Measurements from ENCODE around the gene ZNF488. TPM values are rescaled to one million over a fixed set of nuclear protein-coding genes. Genes with fewer than 3 reads are reported as not detected.

The ZNF488 gene
- polyA plus RNA-seq, 2 of the 4 experiments (the other 2 are of a cell fraction): 4.0 to 8.3 TPM

DNA sequence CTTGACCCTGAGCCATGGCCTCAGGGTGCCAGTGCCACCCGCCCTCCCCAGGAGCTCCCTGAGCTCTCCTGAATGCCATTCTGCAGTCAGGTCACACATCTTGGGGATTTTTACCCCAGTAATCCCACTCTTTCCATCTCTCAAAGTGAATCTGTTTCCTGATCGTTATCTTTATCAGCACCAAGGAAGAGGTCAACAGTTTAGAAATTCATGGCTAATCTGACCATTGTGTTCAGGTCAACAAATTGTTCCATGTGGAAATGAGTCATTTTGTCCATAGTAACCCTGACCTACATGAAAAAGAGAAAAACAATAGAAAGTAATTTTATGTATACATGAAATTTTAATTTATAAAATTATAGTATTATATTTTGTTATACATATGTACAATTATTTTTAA is 28.8 kb upstream of the ZNF488 start:
- H3K27ac ChIP-seq: peak overlapping the region in 1 of 2 experiments; percentile 70; a peak in 4 of 6 replicates
- H3K4me3 ChIP-seq: no peak overlapping the region
- WGBS (ENCODE audit: missing lambda C conversion rate): 48% methylated on average over 2 of the region's 2 CpGs
- H3K4me1 ChIP-seq: peaks cover 23% of the 10 kb centered on the region
- DNase-seq (ENCODE audit: low read depth in 1 of 2, low spot score in 1 of 2) (peak in 1 of 2 experiments; percentile 33), FAIRE-seq (no peak), ATAC-seq (no peak)
- CTCF ChIA-PET: no interaction called here
- no peak for TF ChIP-seq FOSL2 (IDR thresholded peaks at IDR 0.05)
- TF ChIP-seq FOSL2 (CRISPR knock-in tag; IDR thresholded peaks at IDR 0.05): 0 out of 2 replicates have a peak, but pooled peaks have one; percentile 19
- no peak for TF ChIP-seq CBX8 (IDR thresholded peaks at IDR 0.05)
- peak; percentile 68; the same call in 1 of the 2 replicates for TF ChIP-seq GATA3 (IDR thresholded peaks at IDR 0.05; ENCODE audit: borderline replicate concordance)
- peak overlapping the region; percentile 23; the same call in 2 of the 3 replicates for H3K4me2 ChIP-seq
- POLR2A ChIA-PET: no interaction called here
- no peaks in the 10 kb centered on the region for H3K9me3 ChIP-seq

DNA sequence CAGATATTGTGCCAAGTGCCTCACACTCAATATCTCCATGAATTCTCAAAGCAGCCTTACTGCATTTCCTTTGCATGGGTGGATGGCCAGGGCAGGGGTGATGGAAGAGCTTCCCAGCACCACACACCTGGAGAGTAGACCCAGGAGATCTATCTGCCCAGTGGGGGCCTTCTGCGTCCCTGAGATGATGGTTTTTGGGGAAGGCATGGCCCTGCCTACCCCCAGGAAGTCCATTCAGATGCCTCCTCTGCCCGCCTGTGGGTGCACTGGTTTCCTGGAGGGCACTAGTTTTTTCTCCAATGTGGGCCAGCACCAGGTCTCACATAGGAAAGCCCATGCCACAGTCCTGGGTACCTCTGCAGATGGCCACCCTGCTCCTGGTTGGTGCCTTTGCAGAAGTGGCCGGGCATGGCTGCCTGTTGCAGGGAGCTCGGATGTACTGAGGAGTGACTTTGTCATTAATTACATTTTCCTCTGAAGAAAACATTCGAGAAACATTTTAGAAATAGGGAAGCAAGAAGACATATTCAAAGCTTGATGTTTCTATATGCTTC is 28.2 kb upstream of the ZNF488 start:
- H3K27ac ChIP-seq: peak overlapping the region in 1 of 2 experiments; percentile 70; a peak in 2 of 6 replicates
- CTCF ChIA-PET: no interaction called here
- ATAC-seq (no peak), FAIRE-seq (no peak), DNase-seq (ENCODE audit: low read depth in 1 of 2, low spot score in 1 of 2) (no peak)
- TF ChIP-seq, protein P1, sequence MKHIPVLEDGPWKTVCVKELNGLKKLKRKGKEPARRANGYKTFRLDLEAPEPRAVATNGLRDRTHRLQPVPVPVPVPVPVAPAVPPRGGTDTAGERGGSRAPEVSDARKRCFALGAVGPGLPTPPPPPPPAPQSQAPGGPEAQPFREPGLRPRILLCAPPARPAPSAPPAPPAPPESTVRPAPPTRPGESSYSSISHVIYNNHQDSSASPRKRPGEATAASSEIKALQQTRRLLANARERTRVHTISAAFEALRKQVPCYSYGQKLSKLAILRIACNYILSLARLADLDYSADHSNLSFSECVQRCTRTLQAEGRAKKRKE (CRISPR knock-in tag; IDR thresholded peaks at IDR 0.05; ENCODE audit: low read depth): no peak
- TF ChIP-seq KDM1A (IDR thresholded peaks at IDR 0.05; ENCODE audit: low read depth): no peak
- no peak for TF ChIP-seq CBX2 (IDR thresholded peaks at IDR 0.05; ENCODE audit: borderline replicate concordance, low read depth)
- TF ChIP-seq, protein P2, sequence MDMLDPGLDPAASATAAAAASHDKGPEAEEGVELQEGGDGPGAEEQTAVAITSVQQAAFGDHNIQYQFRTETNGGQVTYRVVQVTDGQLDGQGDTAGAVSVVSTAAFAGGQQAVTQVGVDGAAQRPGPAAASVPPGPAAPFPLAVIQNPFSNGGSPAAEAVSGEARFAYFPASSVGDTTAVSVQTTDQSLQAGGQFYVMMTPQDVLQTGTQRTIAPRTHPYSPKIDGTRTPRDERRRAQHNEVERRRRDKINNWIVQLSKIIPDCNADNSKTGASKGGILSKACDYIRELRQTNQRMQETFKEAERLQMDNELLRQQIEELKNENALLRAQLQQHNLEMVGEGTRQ (IDR thresholded peaks at IDR 0.05): no peak
- TF ChIP-seq POLR2AphosphoS2 (conservative IDR thresholded peaks at IDR 0.05; ENCODE audit: low read length): no peak
- TF ChIP-seq BHLHE40 (IDR thresholded peaks at IDR 0.05; ENCODE audit: low read depth, low read length): no peak
- no peak overlapping the region; the same call in 2 of the 3 replicates for H3K4me2 ChIP-seq
- H3K9me3 ChIP-seq: no peaks in the 10 kb centered on the region
- POLR2A ChIA-PET: no interaction called here
- peaks cover 28% of the 10 kb centered on the region for H3K4me1 ChIP-seq
- no peak overlapping the region for H3K4me3 ChIP-seq
- 81% methylated on average over 5 of the region's 5 CpGs for WGBS (ENCODE audit: missing lambda C conversion rate)

DNA sequence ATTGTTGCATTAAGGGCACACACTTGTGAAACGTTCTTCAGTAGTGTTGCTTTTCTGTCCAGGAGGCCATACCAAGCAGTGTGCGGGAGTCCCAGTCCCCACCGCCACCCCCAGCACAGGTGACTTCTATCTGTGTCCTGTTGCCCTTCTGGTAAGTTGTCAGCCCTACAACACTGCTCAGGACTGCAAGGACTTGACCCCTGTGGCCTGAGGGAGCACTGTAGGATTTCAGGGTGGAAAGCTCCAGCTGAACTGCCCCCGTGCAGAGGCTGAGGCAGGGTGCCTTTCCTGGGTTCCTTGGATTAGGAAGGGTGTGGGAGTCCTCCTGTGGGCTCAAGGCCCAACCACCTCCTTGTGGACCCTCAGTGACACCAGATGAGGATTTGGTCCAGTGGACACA is 26.8 kb upstream of the ZNF488 start:
- Histone ChIP-seq H3K9me3 (no peaks in the 10 kb centered on the region), H3K4me3 (no peak overlapping the region), H3K27ac (peak overlapping the region in 1 of 2 experiments; percentile 46; a peak in 2 of 6 replicates), H3K4me2 (no peak overlapping the region), H3K4me1 (peaks cover 41% of the 10 kb centered on the region)
- ChIA-PET CTCF (no interaction called here), POLR2A (no interaction called here)
- 80% methylated on average over 4 of the region's 4 CpGs for WGBS (ENCODE audit: missing lambda C conversion rate)
- FAIRE-seq (no peak), ATAC-seq (no peak), DNase-seq (ENCODE audit: low read depth in 1 of 2, low spot score in 1 of 2) (no peak)
- TF ChIP-seq HOXB5 (CRISPR knock-in tag; IDR thresholded peaks at IDR 0.05) (no peak), JUNB (IDR thresholded peaks at IDR 0.05) (no peak), CHD4 (IDR thresholded peaks at IDR 0.05; ENCODE audit: borderline replicate concordance) (no peak), EP300 (IDR thresholded peaks at IDR 0.05) (no peak), POLR2A (IDR thresholded peaks at IDR 0.05; ENCODE audit: low read length) (no peak), RNF2 (IDR thresholded peaks at IDR 0.05; ENCODE audit: borderline replicate concordance, low read depth) (no peak), SREBF2 (IDR thresholded peaks at IDR 0.05) (no peak), HEYL (CRISPR knock-in tag; IDR thresholded peaks at IDR 0.05) (no peak), TP53 (CRISPR knock-in tag; IDR thresholded peaks at IDR 0.05) (no peak), FOSB (CRISPR knock-in tag; IDR thresholded peaks at IDR 0.05) (no peak), FOSL2 (IDR thresholded peaks at IDR 0.05) (no peak), FOSL2 (CRISPR knock-in tag; IDR thresholded peaks at IDR 0.05) (no peak), KDM5A (IDR thresholded peaks at IDR 0.05) (no peak), ZNF302 (CRISPR knock-in tag; IDR thresholded peaks at IDR 0.05) (no peak)
- TF ChIP-seq, protein P1 (CRISPR knock-in tag; IDR thresholded peaks at IDR 0.05; ENCODE audit: low read depth): no peak
- TF ChIP-seq, protein P3, sequence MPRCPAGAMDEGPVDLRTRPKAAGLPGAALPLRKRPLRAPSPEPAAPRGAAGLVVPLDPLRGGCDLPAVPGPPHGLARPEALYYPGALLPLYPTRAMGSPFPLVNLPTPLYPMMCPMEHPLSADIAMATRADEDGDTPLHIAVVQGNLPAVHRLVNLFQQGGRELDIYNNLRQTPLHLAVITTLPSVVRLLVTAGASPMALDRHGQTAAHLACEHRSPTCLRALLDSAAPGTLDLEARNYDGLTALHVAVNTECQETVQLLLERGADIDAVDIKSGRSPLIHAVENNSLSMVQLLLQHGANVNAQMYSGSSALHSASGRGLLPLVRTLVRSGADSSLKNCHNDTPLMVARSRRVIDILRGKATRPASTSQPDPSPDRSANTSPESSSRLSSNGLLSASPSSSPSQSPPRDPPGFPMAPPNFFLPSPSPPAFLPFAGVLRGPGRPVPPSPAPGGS (IDR thresholded peaks at IDR 0.05): no peak
- TF ChIP-seq, protein P4, sequence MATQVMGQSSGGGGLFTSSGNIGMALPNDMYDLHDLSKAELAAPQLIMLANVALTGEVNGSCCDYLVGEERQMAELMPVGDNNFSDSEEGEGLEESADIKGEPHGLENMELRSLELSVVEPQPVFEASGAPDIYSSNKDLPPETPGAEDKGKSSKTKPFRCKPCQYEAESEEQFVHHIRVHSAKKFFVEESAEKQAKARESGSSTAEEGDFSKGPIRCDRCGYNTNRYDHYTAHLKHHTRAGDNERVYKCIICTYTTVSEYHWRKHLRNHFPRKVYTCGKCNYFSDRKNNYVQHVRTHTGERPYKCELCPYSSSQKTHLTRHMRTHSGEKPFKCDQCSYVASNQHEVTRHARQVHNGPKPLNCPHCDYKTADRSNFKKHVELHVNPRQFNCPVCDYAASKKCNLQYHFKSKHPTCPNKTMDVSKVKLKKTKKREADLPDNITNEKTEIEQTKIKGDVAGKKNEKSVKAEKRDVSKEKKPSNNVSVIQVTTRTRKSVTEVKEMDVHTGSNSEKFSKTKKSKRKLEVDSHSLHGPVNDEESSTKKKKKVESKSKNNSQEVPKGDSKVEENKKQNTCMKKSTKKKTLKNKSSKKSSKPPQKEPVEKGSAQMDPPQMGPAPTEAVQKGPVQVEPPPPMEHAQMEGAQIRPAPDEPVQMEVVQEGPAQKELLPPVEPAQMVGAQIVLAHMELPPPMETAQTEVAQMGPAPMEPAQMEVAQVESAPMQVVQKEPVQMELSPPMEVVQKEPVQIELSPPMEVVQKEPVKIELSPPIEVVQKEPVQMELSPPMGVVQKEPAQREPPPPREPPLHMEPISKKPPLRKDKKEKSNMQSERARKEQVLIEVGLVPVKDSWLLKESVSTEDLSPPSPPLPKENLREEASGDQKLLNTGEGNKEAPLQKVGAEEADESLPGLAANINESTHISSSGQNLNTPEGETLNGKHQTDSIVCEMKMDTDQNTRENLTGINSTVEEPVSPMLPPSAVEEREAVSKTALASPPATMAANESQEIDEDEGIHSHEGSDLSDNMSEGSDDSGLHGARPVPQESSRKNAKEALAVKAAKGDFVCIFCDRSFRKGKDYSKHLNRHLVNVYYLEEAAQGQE (IDR thresholded peaks at IDR 0.05): no peak

Measured in A549 (cell line).